HTR-8/SVneo (cell line): ENCODE results near the gene QSER1.
"Not testable (repeated sequence)": the region's sequence is repeated elsewhere in the genome, so short reads cannot be mapped to it uniquely, and the experiment has no call there.

Experiments used
- DNase-seq: peaks from one replicate; pipeline ENCODE4 v3.0.0; 2011; ENCODE audit warnings: low spot score, mixed read lengths; ENCODE audit not compliant: insufficient read length
- FAIRE-seq: peaks from 2 replicates; lab custom pipeline; 2011; peaks lifted over from hg19 to GRCh38; lab: Jason Lieb, UNC

The QSER1 gene

DNA sequence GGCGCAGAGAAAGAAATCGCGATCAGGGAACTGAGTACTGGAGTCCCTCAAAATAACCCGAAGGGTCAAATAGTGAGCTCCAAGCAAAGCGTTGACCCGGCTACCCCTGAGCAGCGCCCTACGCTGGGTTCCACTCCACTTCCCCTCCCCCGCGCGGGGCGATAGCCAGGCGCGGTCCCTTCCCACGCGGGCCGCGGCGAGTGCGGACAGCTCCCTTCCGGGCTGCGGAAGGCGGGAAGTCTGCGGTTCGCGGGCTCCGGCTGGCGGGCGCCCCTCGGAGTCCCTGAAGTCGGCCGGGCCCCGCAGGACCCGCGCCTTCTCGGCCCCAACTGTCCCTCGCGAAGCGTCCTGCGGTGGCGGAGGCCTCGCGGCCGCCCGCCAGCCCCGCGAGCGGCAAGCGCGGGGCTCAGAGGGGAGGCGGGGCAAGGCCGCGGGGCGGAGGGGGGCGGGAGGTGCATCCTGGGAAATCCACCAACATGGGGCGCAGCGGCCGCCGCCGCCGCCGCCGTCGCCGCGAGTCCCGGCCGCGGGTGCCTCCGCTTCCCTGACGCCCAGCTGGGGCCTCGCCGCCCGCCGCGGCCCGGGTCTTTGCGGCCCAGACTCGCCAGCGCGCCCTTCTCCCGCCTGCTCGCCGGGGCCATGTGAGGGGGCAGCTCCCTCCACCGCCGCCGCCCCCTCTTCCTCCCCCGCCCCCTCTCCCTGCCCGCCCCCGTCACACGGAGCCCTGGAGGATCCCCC lies at the start of gene QSER1:
Gene QSER1 (plus strand): TSS at position 457 of the 738 bp plus-strand sequence. CDS start 315 bp downstream, outside the sequence.
- peak; percentile 75 for DNase-seq
- peak; percentile 77 for FAIRE-seq

DNA sequence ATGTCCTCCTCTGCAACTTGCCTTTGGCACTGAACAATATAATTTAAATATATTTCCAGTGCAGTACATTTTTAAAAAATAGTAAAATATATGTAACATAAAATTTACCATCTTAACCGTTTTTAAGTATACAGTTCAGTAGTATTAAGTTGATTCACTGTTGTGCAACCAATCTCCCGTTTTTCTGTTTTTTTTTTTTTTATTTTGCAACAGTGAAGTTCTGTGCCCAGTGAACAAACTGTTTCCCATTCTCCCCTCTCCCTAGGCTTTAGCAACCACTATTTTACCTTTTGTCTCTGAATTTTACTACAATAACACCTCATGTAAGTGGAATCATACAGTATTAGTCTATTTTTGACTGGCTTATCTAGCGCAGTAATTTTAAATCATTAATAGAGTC lies 49.1 kb upstream of the QSER1 start:
- FAIRE-seq (no peak), DNase-seq (no peak)

DNA sequence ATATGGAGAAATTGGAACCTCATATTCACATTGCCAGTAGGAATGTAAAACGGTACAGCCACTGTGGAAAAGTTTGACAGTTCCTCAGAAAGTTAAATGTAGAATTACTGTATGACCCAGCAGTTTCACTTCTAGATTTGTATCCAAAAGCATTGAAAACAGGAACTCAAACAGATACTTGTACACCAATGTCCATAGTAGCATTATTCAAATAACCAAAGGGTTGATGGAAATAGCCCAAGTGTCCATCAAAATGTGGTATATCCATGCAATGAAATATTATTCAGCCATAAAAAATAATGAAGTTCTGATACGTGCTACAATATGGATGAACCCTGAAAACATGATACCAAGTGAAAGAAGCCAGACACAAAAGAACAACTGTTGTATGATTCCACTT lies 45.1 kb upstream of the QSER1 start:
- FAIRE-seq (no peak), DNase-seq (no peak)

DNA sequence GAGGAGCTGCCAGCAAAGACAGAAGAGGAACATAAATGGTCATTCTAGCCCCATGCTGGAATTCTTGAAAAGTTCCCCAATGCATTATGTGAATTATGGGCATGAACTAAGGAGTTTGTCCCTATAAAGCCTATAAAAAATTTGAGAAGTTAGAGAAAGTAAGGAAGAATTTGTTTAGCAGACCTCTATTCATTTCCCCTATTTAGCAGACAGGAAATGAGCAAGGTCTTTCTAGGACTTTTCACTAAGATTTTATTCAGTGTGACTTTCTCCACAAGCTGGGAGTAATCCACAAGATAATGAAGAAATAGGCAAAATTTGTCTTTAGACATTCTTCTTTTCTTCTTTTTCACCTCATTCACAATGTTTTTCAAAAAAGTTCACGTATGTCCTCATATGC lies 42.9 kb upstream of the QSER1 start:
- DNase-seq (no peak), FAIRE-seq (no peak)

DNA sequence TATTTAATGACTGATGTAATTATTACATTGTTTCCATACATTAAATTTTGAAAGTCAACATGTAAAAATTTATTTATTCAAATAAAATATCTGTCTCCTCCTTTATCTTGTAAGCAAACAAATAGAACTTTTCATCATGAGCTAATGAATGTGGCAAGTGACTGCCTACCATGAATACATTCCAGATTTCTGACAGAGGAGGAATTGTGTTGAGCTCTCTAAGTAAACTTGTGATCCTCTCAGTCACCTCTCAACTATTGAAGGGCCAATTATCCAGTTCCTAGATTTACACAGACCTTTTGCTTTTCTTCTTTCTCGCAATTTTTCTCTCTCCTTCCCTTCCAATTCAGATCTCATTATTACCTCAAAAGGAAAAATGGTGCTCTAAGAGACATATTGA lies 41.4 kb upstream of the QSER1 start:
- DNase-seq (no peak), FAIRE-seq (no peak)

DNA sequence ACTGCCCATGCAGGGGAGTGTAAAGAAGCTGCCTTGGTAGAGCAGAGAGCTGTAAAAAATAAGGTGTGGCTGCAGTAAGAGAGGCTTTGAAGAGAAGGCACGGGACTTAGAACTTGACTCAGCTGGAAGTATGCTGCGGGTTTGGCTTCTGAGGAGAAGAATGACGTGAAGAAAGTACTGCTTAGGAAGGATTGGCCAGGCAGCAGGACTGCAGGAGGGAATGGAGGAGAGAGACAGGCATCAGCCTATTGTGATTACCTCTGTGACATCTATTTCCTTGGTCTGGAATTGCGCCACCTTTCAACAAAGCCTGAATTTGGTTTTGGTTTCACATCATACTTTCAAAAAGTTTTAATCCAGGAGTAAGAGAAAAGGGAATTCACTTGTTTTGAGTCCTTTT lies 40.4 kb upstream of the QSER1 start:
- FAIRE-seq: no peak
- DNase-seq: no peak

DNA sequence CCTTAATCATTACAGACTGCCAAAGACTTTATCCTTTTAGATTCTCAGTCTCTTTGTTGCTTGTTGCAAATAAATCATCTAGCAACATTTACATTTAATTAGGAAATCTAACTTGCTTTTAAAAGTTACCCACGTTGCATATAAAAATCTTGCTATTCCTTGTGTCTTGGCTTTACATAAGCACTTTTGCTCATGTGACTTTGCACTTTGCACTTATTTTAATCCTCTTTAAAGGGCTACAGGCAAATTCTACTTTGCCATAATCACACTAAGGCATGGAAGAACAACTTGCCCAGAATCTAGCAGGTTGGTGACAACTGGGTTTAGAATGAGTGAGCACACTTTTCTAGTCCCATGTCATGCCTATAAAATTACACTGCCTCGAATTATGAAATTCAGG lies 37.0 kb upstream of the QSER1 start:
- DNase-seq (no peak), FAIRE-seq (no peak)

DNA sequence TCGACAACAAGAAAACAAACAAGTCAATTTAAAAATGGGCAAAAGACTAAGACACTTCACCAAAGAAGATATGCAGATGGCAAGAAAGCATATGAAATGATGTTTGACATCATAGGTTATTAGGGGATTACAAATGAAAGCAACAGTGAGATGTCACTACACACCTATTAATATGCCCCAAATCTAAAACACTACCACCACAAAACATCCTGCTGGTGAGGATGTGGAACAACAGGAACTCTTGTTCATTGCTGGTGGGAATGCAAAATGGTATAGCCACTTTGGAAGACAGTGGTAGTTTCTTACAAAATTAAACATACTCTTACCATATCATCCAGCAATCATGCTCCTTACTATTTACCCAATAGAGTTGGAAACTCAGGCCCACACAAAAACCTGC lies 33.9 kb upstream of the QSER1 start:
- no peak for DNase-seq
- FAIRE-seq: no peak

DNA sequence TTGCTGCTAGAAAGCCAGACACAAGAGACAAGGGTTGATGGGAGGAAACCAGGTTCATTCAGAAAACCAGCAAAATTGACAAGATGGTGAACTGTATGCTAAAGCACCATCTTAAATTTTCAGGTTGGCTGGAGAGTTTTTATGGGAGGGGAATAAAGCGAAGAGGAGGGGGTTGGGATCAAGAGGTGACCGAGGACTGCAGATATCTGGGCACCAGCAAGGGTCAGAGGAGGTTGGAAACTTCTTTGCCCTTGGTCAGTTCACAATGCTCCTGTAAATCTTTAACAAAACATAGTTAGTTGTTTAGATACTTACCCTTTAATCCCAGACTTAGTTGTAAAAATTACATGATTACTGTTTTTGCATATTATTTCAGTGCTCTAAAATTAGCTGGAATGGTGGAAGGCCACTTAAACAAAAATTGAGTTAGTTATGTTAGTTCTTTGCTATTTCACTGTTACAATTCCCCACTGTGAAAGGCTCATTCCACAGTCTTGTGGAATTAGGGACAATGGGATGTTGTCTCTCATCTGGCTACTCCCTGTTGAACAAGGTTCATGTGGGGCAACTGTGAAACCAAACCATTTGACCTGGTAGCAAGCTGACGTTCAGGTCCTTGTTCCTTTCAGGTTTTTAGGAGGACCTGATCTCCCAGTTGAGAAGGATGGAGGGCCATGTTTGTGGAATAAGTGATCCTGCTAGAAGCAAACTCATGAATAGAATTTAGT lies 30.6 kb upstream of the QSER1 start:
- FAIRE-seq: no peak

DNA sequence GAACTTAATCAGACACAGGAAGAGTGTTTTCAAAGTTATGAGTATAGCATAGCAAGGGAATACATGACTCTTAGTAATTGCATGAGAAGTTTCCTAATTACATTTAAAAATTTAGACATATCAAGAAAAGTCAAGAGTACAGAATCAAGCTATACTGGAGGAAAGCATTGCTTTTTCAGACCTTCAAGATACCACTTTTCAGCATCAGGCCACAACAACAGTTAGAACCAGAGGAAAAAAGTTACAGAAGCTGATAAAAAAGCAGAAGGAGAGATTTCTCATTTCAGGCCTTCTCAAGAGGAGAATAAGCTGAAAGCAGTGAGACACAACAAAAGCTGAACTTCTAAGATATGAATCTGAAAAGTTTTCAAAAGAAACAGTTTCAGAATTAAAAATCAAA lies 28.1 kb upstream of the QSER1 start:
- no peak for FAIRE-seq
- DNase-seq: no peak

More for the DNA sequence above, 30.6 kb upstream of the QSER1 start:
- DNase-seq: no peak

DNA sequence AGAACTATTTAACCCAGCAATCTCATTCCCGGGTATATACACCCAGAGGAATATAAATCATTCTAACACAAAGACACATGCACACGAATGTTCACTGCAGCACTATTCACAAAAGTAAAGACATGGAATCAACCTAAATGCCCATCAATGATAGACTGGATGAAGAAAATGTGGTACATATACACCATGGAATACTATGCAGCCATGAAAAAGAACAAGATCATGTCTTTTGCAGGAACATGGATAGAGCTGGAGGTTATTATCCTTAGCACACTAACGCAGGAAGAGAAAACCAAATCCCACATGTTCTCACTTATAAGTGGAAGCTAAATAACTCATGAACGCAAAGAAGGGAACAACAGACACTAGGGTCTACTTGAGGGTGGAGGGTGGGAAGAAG lies 23.9 kb upstream of the QSER1 start:
- DNase-seq, FAIRE-seq: not testable (repeated sequence)

DNA sequence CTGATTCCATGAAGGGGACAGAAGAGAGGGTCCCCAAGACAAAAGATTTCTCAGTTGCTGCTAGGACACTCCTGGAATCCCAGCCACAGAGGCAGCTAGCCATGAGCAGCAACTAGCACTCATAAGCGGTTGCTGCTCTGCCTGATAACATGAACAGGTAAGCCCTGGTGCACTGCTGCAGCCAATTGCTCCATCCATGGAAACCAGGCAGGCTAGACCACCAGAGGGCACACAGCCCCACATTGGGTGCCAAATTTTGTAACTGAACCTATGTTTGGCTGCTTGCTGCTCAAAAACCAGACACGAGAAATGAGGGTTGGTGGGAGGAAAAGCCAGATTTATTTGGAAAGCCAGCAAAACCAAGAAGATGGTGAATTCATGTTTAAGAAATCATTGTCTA lies 21.9 kb upstream of the QSER1 start:
- DNase-seq (peak; percentile 34), FAIRE-seq (peak; percentile 74)

DNA sequence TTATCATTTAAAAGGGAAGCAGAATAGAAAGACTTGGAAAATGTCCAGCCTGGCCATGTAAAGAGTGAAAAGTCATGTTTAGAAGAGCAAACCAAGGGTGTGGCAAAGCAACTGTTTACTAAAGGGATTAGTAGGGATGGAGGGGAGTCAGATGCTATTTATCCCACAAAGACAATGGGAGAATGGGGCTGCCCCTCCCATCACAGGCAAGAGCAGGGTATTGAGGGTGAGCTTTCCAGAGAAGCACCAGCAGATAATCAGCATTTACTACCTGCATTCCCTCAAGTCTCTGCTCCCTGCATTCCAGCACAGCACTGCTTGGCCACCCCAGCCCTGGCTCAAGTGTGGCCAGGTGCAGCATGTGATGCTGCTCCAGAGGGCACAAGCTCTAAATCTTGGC lies 18.5 kb upstream of the QSER1 start:
- FAIRE-seq (no peak), DNase-seq (no peak)

DNA sequence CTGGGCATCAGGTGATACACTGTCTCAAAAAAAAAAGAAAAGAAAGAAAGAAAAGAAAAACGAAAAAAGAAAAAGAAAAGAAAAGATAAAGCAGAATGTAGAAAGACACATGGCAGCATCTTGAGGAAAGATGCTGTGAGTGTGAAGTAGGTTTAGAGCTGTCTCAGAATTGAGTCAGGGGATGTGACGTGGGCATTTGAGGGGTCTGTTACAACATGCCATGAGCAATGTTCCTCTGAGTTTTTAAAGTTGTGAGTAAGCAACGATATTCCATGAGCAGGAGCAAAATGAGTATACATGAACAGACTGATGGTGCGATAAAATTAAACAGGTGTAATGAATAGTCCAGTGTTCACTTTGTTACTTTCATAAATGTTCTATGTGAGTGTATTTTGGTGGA lies 11.3 kb upstream of the QSER1 start:
- FAIRE-seq (no peak), DNase-seq (no peak)

DNA sequence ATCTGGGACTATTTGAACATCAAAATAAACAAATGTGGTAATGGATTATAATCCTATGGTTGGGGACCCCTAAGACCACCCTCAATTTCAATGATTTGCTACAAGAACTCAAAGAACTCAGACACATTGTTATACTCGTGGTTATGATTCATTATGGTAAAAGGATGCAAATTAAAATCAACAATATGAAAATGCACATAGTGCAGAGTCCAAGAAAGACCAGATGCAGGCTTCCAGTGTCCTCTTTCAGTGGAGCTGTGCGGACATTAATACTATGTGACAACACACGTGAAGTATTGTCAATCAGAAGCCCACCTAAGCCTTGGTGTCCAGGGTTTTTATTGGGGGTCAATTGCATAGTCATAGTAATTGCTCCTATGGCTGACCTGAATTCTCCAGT lies 9.2 kb upstream of the QSER1 start:
- no peak for FAIRE-seq
- DNase-seq: no peak

DNA sequence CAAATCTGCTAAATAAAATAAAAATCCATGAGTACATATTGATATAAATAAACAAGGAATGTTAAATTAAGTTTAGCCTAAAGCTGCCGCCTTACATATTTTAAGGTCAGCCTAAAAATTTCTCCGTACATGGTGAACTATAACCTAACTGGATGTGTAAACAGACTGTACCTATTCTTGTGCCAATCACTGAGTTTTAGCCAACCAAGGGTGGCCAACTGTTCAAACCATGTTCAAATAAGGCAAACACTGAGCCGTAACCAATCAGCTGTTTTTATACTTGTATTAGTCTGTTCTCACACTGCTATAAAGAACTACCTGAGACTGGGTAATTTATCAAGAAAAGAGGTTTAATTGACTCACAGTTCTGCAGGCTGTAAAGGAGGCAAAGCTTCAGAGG lies 8.6 kb upstream of the QSER1 start:
- no peak for DNase-seq
- FAIRE-seq: no peak

DNA sequence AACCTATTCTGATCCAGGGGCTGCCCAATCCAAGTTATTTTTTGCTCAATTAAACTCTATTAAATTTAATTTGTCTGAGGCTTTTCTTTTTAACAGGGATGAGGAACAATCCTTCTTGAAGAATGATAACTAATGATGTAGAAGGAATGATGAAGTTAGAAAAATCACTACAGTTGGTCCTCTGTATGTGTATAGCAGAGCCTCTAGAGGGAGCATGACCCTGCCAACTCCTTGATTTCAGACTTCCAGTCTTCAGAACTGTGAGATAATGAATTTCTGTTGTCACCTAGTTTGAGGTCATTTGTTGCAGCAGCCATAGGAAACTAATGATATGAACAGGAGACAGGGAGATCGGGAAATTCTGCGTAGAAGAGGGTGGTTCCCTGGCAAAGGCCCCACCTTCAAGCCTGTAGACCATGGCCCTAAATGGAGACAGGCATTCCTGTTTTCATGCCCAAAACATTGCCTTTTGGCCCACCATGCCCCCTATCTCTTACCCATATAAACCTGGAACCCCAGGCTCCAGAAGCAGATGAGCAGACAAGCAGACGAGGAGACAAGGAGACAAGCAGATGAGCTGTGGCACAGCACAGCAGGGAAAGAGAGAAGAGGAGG lies 7.7 kb upstream of the QSER1 start:
- FAIRE-seq: no peak

DNA sequence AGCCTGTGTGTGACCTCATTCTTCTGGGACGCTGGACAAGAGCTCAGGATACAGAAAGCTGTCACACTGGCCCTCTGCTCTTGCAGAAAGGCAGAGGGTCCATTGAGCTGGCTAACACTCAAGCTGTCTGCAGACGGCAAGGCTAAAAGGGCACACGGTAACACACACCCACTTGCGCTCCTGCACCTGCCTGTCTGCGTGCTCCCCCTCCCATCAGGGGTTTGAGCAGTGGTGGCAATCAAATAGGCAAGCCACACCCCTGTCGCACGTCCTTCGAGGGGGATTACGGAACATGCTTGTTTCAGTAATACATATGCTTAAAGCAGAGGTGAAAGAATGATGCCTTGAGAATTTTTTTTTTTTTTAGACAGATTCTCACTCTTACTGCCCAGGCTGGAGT lies 7.1 kb upstream of the QSER1 start:
- FAIRE-seq (no peak), DNase-seq (no peak)

More for the DNA sequence above, 7.7 kb upstream of the QSER1 start:
- no peak for DNase-seq

DNA sequence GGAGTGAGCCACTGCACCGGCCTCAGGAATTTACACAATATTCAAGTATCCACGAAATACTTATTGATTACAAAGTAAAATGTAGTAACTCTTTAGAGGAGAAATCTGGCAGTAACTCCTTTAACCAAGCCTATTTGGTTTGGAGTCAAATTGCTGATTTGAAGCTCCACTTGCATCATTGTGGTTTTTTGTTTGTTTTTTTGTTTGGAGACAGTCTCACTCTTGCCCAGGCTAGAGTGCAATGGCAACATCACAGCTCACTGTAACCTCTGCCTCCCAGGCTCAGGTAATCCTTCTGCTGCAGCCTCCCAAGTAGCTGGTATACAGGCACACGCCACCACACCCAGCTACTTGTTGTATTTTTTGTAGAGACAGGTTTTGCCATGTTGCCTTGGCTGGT lies 6.4 kb upstream of the QSER1 start:
- FAIRE-seq (no peak), DNase-seq (no peak)

DNA sequence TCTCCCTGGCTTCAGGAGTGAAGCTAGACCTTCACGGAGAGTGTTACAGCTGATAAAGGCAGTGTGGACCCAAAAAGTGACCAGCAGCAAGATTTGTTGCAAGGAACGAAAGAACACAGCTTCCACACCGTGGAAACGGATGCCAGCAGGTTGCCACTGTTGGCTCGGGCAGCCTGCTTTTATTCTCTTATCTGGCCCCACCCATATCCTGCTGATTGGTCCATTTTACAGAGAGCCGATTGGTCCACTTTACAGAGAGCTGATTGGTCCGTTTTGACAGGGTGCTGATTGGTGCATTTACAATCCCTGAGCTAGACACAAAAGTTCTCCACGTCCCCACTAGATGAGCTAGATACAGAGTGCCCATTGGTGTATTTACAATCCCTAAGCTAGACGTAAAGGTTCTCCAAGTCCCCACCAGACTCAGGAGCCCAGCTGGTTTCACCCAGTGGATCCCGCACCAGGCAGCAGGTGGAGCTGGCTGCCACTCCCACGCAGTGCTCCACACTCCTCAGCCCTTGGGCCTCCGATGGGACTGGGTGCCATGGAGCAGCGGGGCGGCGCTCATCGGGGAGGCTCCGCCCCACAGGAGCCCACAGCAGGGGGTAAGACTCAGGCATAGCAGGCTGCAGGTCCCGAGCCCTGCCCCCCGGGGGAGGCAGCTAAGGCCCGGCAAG lies 4.8 kb upstream of the QSER1 start:
- not testable (repeated sequence) for FAIRE-seq, DNase-seq

DNA sequence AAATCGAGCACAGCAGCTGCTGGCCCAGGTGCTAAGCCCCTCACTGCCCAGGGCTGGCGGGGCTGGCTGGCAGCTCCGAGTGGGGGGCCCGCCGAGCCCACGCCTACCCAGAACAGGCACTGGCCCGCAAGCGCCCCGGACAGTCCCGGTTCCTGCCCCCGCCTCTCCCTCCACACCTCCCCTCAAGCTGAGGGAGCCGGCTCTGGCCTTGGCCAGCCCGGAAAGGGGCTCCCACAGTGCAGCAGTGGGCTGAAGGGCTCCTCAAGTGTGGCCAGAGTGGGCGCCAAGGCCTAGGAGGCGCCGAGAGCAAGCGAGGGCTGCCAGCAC lies 4.3 kb upstream of the QSER1 start:
- not testable (repeated sequence) for DNase-seq, FAIRE-seq
